Measurements from ENCODE around the gene GLI1.

DNA sequence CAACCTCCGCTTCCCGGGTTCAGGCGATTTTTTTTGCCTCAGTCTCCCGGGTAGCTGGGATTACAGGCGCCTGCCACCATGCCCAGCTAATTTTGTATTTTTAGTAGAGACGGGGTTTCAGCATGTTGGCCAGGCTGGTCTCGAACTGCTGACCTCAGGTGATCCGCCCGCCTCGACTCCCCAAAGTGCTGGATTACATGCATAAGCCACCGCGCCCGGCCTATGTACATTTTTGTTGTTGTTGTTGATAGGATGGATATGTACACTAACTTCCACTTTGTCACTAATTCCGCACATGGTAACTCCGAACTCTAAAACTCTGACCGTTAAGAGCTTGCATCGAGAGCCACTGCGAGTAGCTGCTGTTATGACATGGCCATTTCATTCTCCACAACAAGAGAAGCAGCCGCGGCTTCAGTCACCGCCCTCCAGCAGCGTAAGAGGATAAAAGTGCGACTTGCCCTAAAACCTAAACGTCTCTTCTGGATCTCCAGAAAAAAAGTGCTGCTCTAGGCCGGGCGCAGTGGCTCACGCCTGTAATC is 27.5 kb downstream of the GLI1 start:
- TF ChIP-seq, protein P1, sequence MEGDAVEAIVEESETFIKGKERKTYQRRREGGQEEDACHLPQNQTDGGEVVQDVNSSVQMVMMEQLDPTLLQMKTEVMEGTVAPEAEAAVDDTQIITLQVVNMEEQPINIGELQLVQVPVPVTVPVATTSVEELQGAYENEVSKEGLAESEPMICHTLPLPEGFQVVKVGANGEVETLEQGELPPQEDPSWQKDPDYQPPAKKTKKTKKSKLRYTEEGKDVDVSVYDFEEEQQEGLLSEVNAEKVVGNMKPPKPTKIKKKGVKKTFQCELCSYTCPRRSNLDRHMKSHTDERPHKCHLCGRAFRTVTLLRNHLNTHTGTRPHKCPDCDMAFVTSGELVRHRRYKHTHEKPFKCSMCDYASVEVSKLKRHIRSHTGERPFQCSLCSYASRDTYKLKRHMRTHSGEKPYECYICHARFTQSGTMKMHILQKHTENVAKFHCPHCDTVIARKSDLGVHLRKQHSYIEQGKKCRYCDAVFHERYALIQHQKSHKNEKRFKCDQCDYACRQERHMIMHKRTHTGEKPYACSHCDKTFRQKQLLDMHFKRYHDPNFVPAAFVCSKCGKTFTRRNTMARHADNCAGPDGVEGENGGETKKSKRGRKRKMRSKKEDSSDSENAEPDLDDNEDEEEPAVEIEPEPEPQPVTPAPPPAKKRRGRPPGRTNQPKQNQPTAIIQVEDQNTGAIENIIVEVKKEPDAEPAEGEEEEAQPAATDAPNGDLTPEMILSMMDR (optimal IDR thresholded peaks at IDR 0.05 in 1 of 3, IDR thresholded peaks at IDR 0.05 in 1 of 3, conservative IDR thresholded peaks at IDR 0.05 in 1 of 3; ENCODE audit: extremely low read depth in 1 of 3, insufficient read depth in 2 of 3, low read length in 3 of 3): no peak
- TF ChIP-seq EZH2 (IDR thresholded peaks at IDR 0.05; ENCODE audit: low read length): no peak
